Epithelial cell of alveolus of lung (primary cell): ENCODE data around the gene PSMA8. TPM values are rescaled to one million over a fixed set of nuclear protein-coding genes. Genes with fewer than 3 reads are reported as not detected.

Experiments
- total RNA-seq: library from RNA; depleted of rRNA; stranded (reverse); fragments of >200 nt; gene quantifications from 2 replicates; pipeline ENCODE4 v1.2.1, GENCODE V29; 2015

PSMA8 gene
- not detected in 2 replicates for total RNA-seq

DNA sequence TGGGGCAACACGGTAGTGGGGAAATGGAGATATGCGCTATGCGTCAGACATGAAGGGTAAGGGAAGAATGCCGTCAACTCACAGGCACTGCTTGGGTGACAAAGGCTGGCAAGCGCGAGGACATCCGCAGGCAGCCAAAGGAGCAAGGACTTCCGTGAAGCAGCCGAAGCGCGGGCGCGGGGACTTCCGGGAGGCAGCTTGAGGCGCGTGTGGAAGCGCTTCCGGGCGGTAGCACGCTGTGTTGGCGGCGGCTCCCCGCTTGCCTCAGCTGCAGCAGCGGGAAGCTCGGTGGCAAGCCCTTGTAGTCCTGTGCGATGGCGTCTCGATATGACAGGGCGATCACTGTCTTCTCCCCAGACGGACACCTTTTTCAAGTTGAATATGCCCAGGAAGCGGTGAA is at the start of gene PSMA8:
Gene PSMA8, plus strand, starts transcription at position 218 of the 400 bp plus-strand sequence. Its CDS starts 97 bp downstream, at position 315.

DNA sequence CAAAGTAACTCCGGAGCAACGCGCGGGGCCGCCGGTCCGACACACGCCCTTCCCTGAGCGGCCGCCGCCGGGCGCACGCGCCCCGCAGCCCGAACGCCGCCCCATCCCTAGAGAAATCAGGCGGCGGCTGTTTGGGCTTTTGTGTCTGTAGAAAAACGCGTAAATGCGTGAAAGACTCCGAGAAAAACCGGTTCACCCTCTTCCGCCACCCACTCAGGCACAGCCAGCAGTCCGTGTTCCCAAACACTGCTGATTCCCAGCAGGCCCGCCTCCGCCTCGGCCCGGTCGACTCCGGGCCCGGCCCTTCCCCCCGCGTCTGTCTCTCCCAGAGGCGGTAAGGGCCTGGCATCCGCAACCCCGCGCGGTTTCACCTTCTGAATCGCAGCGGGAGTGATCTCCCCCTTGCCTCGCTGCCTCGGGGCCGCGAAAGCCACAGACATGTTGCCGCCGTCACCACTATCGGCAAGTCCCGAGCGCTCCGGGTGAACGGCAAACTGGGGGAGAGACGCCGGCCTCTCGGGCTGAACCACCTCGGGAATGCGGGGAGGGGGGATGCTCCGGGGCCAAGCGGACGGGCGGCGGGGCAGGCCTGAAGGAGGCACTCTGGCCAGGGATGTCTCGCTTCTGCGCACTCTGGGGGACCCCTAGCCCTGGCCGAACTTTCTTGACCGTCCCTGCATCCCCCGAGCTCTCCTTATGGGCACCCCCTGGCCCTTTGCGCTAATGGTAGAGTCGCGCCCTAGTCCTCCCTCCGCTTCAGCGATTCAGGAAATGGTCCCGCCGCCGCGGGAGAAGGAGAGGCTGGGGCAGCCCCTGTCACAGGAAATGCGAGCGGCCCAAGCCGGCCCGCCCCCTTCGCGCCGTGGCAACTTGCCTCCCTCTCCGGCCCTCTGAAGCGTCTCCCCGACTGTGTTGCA is 43.3 kb upstream of the PSMA8 start, which contains the start of gene SS18:
Gene SS18, minus strand, starts transcription at position 484 of the 917 bp plus-strand sequence. Its CDS starts 44 bp downstream, at position 440.

DNA sequence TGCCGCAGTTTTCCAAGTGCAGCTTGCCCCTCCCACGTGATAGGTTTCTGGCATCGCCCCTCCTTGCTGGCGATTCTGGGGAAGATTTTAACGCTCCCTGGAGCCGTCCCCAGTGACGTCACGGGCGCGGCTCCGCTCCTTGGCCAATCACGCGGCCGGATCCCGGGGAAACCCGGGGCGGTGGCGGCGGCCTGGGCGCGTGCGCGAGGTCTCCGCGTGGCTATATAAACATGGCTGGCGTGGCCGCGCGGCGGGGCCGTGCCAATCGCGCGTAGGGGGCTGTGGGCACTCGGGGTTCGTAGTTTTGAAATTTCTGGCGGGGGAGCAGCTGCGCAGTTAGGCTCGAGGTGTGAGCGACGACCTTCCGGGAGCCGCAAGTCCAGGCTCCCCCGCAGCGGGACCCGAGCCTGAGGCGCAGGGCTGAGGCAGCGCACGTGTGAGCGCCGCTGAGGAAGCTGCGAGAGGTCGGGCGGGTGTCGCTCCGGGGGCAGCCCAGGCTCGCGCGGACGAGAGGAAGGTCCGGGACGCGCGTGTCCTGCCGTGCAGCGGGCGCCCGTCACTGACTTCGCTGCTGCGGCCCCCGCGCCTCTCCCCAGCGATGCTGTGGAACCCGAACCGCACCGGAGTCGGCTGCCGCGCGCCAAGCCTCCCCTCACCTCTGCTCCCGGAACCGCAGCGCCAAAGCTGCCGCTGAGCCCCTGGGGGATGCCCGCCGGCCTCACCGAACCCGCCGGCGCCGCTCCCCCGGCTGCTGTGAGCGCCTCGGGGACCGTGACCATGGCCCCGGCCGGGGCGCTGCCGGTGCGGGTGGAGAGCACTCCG is 92.8 kb downstream of the PSMA8 start, which contains the start of gene TAF4B:
Gene TAF4B, plus strand, starts transcription at position 217 of the 822 bp plus-strand sequence. Its CDS starts 489 bp downstream, at position 706.

Other genes starting within 250 kb of the PSMA8 start
- gene SS18, start 43.3 kb upstream of the PSMA8 start, total RNA-seq: 83.7 and 86.5 TPM in 2 replicates
- gene TAF4B, start 92.6 kb downstream of the PSMA8 start, total RNA-seq: 3.0 and 4.7 TPM in 2 replicates